Liver (tissue), 3 donors: ENCODE results near the gene PYCARD.

Experiments
- EGR1 ChIP-seq, 2 donors: IDR thresholded peaks; 2 replicates each; pipeline ENCODE4 v1.6.1; 2016 to 2018; ENCODE audit warnings: antibody characterized with exemption in 2 of 2, low read depth in 2 of 2
- FOXA1 ChIP-seq: IDR thresholded peaks from 2 replicates; pipeline ENCODE4 v1.6.1; 2016; ENCODE audit warnings: antibody characterized with exemption
- TF ChIP-seq, protein P1 (sequence below): fragments of 150-350 bp; IDR thresholded peaks from 2 replicates; pipeline ENCODE4 v1.5.1; 2017; ENCODE audit warnings: improper control_type of control experiment, low read depth, low read length; ENCODE audit not compliant: missing input control
- TF ChIP-seq, protein P2 (sequence below): IDR thresholded peaks from 2 replicates; pipeline ENCODE4 v1.6.1; 2016; ENCODE audit warnings: antibody characterized with exemption
- TF ChIP-seq, protein P3 (sequence below): IDR thresholded peaks from 2 replicates; pipeline ENCODE4 v1.6.1; 2016; ENCODE audit warnings: antibody characterized with exemption, mild to moderate bottlenecking
- donor health status: healthy.
- donor health status: healthy.

DNA sequence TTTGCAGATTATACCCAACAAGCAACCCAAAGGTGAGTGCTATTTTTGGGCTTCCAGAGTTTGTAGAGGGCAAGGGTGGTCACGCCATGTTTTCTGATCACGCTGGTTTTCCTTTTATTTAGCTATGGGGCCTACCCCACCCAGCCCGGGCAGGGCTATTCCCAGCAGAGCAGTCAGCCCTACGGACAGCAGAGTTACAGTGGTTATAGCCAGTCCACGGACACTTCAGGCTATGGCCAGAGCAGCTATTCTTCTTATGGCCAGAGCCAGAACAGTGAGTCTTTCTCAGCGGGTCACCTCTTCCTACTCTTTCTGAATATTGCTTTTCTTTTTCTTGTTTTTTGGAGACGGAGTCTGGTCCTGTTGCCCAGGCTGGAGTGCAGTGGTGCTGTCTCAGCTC lies 20.2 kb downstream of the PYCARD start:
- TF ChIP-seq, protein P1, sequence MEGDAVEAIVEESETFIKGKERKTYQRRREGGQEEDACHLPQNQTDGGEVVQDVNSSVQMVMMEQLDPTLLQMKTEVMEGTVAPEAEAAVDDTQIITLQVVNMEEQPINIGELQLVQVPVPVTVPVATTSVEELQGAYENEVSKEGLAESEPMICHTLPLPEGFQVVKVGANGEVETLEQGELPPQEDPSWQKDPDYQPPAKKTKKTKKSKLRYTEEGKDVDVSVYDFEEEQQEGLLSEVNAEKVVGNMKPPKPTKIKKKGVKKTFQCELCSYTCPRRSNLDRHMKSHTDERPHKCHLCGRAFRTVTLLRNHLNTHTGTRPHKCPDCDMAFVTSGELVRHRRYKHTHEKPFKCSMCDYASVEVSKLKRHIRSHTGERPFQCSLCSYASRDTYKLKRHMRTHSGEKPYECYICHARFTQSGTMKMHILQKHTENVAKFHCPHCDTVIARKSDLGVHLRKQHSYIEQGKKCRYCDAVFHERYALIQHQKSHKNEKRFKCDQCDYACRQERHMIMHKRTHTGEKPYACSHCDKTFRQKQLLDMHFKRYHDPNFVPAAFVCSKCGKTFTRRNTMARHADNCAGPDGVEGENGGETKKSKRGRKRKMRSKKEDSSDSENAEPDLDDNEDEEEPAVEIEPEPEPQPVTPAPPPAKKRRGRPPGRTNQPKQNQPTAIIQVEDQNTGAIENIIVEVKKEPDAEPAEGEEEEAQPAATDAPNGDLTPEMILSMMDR: no peak
- TF ChIP-seq EGR1 (IDR thresholded peaks at IDR 0.05; ENCODE audit: low read depth in 2 of 2) (no peak), FOXA1 (no peak)
- TF ChIP-seq, protein P2, sequence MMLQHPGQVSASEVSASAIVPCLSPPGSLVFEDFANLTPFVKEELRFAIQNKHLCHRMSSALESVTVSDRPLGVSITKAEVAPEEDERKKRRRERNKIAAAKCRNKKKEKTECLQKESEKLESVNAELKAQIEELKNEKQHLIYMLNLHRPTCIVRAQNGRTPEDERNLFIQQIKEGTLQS: no peak
- TF ChIP-seq, protein P3, sequence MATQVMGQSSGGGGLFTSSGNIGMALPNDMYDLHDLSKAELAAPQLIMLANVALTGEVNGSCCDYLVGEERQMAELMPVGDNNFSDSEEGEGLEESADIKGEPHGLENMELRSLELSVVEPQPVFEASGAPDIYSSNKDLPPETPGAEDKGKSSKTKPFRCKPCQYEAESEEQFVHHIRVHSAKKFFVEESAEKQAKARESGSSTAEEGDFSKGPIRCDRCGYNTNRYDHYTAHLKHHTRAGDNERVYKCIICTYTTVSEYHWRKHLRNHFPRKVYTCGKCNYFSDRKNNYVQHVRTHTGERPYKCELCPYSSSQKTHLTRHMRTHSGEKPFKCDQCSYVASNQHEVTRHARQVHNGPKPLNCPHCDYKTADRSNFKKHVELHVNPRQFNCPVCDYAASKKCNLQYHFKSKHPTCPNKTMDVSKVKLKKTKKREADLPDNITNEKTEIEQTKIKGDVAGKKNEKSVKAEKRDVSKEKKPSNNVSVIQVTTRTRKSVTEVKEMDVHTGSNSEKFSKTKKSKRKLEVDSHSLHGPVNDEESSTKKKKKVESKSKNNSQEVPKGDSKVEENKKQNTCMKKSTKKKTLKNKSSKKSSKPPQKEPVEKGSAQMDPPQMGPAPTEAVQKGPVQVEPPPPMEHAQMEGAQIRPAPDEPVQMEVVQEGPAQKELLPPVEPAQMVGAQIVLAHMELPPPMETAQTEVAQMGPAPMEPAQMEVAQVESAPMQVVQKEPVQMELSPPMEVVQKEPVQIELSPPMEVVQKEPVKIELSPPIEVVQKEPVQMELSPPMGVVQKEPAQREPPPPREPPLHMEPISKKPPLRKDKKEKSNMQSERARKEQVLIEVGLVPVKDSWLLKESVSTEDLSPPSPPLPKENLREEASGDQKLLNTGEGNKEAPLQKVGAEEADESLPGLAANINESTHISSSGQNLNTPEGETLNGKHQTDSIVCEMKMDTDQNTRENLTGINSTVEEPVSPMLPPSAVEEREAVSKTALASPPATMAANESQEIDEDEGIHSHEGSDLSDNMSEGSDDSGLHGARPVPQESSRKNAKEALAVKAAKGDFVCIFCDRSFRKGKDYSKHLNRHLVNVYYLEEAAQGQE: no peak
